ENCODE results near the gene G3BP1. TPM values are rescaled to one million over a fixed set of nuclear protein-coding genes. Genes with fewer than 3 reads are reported as not detected.

The G3BP1 gene
- 88.8 and 108 TPM in 2 replicates for total RNA-seq

DNA sequence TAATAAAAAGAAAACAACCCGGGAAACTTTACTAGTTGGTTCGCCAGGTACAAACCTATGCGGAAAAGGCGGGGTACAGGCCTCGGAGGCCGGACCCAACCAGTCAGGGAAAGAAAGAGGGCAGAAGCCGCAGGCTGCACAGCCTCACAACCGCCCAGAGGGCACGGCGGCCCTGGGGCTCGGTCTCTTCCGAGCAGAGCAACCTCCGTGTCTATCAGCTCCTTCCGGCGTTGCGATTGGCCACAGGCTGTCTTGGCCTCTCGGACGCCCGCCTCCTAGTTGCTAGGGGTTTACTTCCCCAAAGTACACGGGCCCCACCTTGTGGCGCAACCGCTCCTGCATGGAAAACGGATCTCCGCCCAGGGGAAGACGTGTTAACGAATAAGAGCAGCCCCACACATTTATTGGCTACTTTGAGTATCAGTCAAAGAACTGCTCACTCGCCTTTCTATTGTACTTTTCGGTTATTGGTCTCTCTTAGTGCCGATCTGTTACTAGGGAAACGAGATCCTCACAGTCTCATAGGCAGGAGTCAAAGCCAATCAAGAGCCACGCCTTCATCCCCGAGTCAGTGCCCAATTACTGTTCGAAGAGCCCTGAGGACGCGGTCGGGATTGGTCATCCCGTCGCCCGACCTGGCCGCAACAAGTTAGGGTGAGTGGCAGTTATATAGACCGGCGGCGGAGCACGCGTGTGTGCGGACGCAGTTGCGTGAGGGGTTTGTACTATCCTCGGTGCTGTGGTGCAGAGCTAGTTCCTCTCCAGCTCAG, at the start of gene G3BP1:
TSS of gene G3BP1 (plus strand) at position 696 of the 770 bp plus-strand sequence. CDS start 14,667 bp downstream, outside the sequence.

GRCh38 chr5:151758430-151759241, 13.1 kb upstream of the G3BP1 start, which contains the start of gene ATOX1:
ATOX1 (minus strand) TSS chr5:151758631; CDS start chr5:151758551, 80 bp downstream.

Other genes with a start within 250 kb of the G3BP1 start
- not detected in 2 replicates for gene FAT2, start 180.6 kb upstream of the G3BP1 start, total RNA-seq
- gene SPARC, start 85.0 kb upstream of the G3BP1 start, total RNA-seq = 3,183 and 3,236 TPM in 2 replicates
- 108 and 161 TPM in 2 replicates for gene ATOX1, start 13.3 kb upstream of the G3BP1 start, total RNA-seq
- gene GLRA1, start 152.9 kb downstream of the G3BP1 start, total RNA-seq = not detected in 2 replicates